Memory B cell (primary cell): Measurements from ENCODE around the gene TEX35.

Experiments
- ATAC-seq: fragments of 150-1000 bp; cut with Tn5 transposase; 2 replicates; pipeline ENCODE4 v1.10.0; 2021; ENCODE audit warnings: low read depth, mild to moderate bottlenecking, moderate library complexity
- DNase-seq, 2 donors: peaks; one replicate each; pipeline ENCODE4 v3.0.0; 2022; ENCODE audit warnings: low spot score in 2 of 2
- H3K27ac Mint-ChIP-seq: one replicate; pipeline ENCODE4 v1.8.0; 2022; ENCODE audit warnings: mild to moderate bottlenecking, moderate library complexity, mixed read lengths
- H3K27me3 Mint-ChIP-seq: one replicate; pipeline ENCODE4 v1.8.0; 2022; ENCODE audit warnings: mixed read lengths
- H3K36me3 Mint-ChIP-seq: one replicate; pipeline ENCODE4 v1.8.0; 2022; ENCODE audit warnings: mild to moderate bottlenecking, mixed read lengths
- H3K4me1 Mint-ChIP-seq: one replicate; pipeline ENCODE4 v1.8.0; 2022; ENCODE audit warnings: mixed read lengths
- H3K4me3 Mint-ChIP-seq: one replicate; pipeline ENCODE4 v1.8.0; 2022; ENCODE audit warnings: mild to moderate bottlenecking, moderate library complexity, mixed read lengths
- H3K9me3 Mint-ChIP-seq: one replicate; pipeline ENCODE4 v1.8.0; 2022; ENCODE audit warnings: mixed read lengths

TEX35 gene

DNA sequence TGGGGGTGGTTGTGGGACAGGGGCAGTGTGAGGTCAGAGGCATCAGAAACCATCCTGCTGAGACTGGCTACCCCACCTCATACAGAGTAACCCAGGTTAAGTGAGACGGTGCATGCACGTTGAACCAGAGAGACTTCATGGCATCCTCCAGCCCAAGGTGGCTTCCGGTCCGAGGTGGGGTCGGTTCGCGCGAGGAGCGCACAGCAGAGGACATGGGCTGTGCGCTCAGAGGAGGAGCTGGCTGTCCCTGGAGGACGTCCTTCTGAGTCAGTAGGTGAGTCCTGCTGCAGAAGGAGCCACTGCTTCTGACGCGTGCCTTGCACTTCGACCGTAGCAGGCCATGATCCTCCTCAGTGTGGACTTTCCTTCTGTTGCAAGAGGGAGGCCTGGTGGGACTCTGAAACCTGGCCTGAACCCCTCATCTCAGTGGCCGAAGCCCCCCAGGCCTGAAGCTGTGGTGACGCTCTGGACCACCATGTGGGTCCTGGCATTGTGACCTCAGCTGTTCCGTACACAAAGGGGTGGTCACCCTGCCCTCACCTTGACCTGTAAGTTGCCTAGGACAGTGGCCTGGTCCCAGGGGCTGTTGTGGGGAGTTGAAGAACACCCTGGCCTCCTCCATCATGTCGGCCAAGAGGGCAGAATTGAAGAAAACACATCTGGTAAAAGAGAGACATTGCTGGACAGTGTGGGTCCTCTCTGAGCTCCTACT, at the start of gene TEX35:
Gene TEX35, plus strand, starts transcription at position 544 of the 712 bp plus-strand sequence. Its CDS starts 80 bp downstream, at position 624.
- H3K27ac Mint-ChIP-seq: no peak within 1 kb of the TSS
- no peaks in the 10 kb centered on the region for H3K9me3 Mint-ChIP-seq
- DNase-seq (no peak), ATAC-seq (no peak)
- H3K4me3 Mint-ChIP-seq: no peak within 1 kb of the TSS
- peaks cover 2% of the 10 kb centered on the region for H3K27me3 Mint-ChIP-seq
- H3K4me1 Mint-ChIP-seq: peaks cover 3% of the 10 kb centered on the region
- no peaks in the 10 kb centered on the region for H3K36me3 Mint-ChIP-seq

DNA sequence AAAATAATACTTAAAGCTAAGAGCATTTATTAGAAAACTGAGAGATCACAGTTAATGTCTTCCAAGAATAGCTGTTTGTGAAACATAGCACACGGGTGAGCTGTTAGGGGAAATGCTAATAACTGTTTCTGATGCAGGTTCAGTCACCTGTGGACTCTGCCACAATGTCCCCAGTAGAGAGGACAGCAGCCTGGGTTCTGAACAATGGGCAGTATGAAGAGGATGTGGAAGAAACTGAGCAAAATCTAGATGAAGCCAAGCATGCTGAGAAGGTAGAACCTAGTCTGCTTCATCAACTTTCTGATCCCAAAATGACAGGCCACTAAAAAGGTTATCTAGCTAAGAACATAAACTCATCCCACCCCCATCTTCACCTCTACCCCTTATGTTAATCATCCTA, 48.8 kb upstream of the TEX35 start:
- no peaks in the 10 kb centered on the region for H3K9me3 Mint-ChIP-seq
- H3K27me3 Mint-ChIP-seq: peaks cover 7% of the 10 kb centered on the region
- DNase-seq: no peak
- no peaks in the 10 kb centered on the region for H3K4me1 Mint-ChIP-seq
- H3K27ac Mint-ChIP-seq: no peak overlapping the region
- ATAC-seq: no peak
- H3K4me3 Mint-ChIP-seq: no peak overlapping the region
- no peaks in the 10 kb centered on the region for H3K36me3 Mint-ChIP-seq

DNA sequence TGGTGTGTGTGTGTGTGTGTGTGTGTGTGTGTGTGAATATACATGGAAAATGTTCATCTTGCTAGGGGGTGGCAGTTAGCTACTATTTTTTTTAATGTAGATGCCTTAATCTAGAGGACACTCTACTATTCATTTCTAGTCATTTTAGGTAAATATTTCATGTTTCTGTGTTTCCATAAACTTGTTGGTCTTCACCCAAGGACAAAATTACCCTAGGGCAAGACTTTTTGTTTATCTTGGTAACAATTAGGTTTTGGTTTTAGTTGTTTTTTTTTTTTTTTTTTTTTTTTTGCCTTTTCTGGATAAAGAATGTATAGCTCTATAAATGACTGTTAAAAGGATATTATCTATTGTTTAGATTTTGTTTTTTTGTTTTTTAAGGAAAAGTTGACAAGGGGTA, 48.3 kb upstream of the TEX35 start:
- Mint-ChIP-seq H3K4me3 (no peak overlapping the region), H3K36me3 (no peaks in the 10 kb centered on the region), H3K4me1 (no peaks in the 10 kb centered on the region), H3K9me3 (no peaks in the 10 kb centered on the region), H3K27ac (no peak overlapping the region), H3K27me3 (peaks cover 7% of the 10 kb centered on the region)
- ATAC-seq (no peak), DNase-seq (no peak)

DNA sequence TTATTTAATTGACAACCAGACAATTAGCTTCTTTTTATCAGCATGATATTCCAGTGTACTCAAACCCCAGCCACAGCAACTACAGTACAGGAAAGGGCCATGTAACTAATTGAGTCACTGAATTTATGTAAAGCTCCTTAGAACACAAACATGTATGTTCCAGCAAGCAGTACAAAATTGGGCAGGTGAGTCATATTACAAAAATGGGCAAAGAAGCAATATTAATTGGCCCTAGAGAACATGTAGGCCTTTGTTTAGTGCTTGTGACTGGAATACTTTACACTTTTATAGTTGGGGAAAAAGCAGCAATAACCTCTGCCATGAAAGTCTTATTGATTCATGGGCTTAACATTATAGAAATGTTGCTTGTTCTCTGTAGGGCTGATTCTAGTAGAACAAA, 47.9 kb upstream of the TEX35 start:
- DNase-seq (no peak), ATAC-seq (no peak)
- peaks cover 7% of the 10 kb centered on the region for H3K27me3 Mint-ChIP-seq
- H3K4me1 Mint-ChIP-seq: no peaks in the 10 kb centered on the region
- no peak overlapping the region for H3K27ac Mint-ChIP-seq
- no peak overlapping the region for H3K4me3 Mint-ChIP-seq
- H3K36me3 Mint-ChIP-seq: no peaks in the 10 kb centered on the region
- H3K9me3 Mint-ChIP-seq: no peaks in the 10 kb centered on the region

DNA sequence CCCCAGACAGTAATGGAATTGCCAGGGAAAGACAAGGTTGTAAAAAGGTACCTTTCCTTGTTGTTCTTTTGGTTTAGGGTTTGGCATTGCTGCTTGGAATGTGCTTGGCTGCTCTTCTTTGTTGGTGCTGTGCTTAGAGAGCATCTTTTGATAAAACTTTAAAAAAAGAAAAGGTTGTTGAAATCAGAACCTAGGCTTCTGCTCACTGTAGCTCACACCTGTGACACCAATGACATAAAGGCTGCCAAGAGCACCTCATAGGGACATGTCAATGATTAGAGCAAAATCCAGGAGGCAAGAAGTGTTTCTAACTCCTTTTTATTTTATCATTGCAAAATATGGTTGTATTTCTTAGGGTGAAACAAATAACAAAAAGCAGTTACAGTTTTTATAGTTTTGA, 45.1 kb upstream of the TEX35 start:
- Mint-ChIP-seq H3K27me3 (peaks cover 12% of the 10 kb centered on the region), H3K4me1 (peaks cover 4% of the 10 kb centered on the region), H3K4me3 (no peak overlapping the region), H3K36me3 (no peaks in the 10 kb centered on the region), H3K9me3 (no peaks in the 10 kb centered on the region), H3K27ac (no peak overlapping the region)
- ATAC-seq: no peak
- DNase-seq: no peak

DNA sequence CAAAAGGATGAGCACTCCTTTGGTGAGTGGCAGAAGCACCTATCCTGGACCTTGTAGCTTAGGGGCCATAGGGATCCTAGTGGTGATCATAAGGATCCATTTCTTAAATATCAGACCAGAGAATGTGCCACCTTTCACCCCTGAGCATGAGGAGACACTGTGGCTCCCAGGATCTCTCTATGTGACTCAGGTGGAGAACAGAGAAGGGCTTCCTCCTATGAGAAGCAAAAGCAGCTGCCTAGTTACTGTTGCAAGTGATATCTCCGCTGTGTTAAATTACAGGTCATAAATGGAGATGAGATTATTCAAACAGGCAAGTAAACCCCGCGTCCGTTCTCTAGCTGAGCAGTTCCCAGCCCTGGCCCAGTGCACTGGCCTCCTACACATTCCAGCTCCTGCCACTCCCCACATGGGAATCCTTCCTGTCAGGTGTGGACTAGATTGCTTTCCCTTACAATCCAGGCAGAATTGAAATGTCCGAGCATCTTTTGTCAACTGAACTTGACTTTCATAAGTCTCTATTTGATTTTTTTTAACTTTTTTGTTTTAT, 42.4 kb upstream of the TEX35 start:
- Mint-ChIP-seq H3K4me3 (no peak overlapping the region), H3K27ac (no peak overlapping the region), H3K36me3 (no peaks in the 10 kb centered on the region), H3K4me1 (peaks cover 4% of the 10 kb centered on the region), H3K9me3 (no peaks in the 10 kb centered on the region), H3K27me3 (peaks cover 15% of the 10 kb centered on the region)
- ATAC-seq (no peak), DNase-seq (no peak)

DNA sequence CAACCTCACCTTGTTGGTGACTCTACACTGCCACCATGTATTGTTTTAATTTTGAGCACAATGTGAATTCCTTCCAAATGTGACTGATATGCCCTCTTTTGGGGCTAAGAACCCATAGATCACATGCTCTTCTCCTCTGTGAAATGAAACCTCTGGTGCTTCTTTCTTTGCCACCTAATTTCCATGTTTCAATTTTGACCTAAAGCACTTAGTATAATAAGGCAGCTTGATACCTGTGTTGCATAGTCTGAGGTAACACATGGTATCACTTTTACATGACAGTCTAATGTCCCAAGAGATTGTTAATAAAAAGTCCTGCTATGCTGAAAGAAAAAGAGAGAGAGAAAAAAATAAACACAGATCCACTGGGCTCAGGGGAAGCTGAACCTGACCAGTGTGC, 40.4 kb upstream of the TEX35 start:
- H3K9me3 Mint-ChIP-seq: no peaks in the 10 kb centered on the region
- ATAC-seq: no peak
- no peak overlapping the region for H3K27ac Mint-ChIP-seq
- peaks cover 11% of the 10 kb centered on the region for H3K27me3 Mint-ChIP-seq
- DNase-seq: no peak
- H3K4me1 Mint-ChIP-seq: peaks cover 4% of the 10 kb centered on the region
- no peak overlapping the region for H3K4me3 Mint-ChIP-seq
- H3K36me3 Mint-ChIP-seq: no peaks in the 10 kb centered on the region

DNA sequence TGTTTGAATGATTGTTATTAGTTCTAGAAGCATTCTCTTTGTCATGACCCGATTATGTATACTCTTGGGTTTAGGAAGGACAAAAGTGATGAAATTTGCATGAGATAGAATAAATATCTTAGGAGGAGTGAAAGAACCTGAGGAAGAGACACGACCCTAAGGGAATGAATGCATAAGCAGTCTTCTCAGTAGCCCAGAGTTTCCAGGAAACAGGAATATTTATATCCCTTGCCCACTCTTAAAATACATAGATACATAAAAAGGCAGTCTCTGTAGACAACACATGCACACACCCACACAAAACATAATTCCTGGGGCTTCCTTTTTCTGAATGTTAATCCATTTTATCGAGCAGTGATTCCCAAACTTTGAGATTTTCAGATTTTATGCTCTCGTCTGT, 35.5 kb upstream of the TEX35 start:
- Mint-ChIP-seq H3K9me3 (no peaks in the 10 kb centered on the region), H3K4me1 (peaks cover 3% of the 10 kb centered on the region), H3K36me3 (no peaks in the 10 kb centered on the region), H3K27ac (no peak overlapping the region), H3K4me3 (no peak overlapping the region), H3K27me3 (peaks cover 7% of the 10 kb centered on the region)
- DNase-seq: no peak
- no peak for ATAC-seq

DNA sequence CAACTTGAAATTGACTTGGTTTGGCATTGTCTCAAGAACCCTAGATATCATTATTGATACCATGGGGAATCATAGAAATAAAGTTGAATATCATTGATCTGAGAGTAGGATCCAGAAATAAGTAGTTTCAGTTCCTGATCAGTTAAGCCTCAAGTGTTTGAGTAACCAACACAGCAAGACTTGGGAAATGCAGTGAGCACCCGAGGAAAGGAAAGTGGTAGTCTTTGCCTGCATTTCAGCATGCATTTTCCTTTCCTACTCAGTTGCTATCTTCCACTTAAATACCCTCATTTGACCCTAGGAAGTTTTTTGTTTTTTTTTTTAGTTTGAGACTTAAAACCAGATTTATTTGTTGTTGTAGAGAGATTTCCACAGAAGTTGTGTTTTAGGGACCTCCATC, 35.1 kb upstream of the TEX35 start:
- DNase-seq: no peak
- Mint-ChIP-seq H3K36me3 (no peaks in the 10 kb centered on the region), H3K4me3 (no peak overlapping the region), H3K9me3 (no peaks in the 10 kb centered on the region), H3K27ac (no peak overlapping the region), H3K27me3 (peaks cover 3% of the 10 kb centered on the region), H3K4me1 (no peaks in the 10 kb centered on the region)
- ATAC-seq: no peak

DNA sequence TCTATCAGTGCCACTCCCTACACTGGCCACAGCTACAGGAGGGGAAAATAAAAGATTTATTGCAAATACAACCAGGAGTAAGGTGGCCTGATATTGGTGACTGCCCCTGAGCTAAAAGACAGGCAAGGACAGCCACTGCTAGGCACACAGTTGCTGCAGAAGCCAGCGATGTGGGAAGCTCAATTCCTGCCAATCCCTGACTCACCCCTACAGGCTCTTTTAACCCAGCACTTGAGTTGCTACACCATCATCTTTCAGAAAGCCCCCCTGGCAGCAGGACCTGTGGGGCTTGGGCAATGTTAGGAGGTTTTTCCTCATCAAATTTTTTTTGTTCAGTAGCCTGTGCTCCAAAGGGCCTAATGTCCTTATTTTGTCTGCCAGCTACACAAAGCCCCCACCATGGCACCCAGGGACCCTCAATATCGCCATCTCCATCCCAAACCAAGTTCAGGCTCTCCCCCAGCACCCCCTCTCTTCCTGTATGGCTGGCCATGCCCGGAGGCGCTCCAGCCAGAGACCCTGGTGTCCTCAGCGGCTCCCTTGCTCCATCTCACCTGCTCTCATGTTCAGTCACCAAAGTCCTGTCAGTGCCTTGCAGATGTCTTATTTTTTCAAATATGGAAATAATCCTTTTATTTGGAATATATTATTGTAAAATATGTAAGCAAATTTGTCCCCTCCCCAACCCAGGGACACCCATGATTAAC, 29.5 kb upstream of the TEX35 start:
- Mint-ChIP-seq H3K27ac (no peak overlapping the region), H3K27me3 (peaks cover 2% of the 10 kb centered on the region), H3K36me3 (no peaks in the 10 kb centered on the region), H3K4me3 (no peak overlapping the region), H3K9me3 (no peaks in the 10 kb centered on the region), H3K4me1 (peaks cover 21% of the 10 kb centered on the region)
- DNase-seq: no peak
- no peak for ATAC-seq

DNA sequence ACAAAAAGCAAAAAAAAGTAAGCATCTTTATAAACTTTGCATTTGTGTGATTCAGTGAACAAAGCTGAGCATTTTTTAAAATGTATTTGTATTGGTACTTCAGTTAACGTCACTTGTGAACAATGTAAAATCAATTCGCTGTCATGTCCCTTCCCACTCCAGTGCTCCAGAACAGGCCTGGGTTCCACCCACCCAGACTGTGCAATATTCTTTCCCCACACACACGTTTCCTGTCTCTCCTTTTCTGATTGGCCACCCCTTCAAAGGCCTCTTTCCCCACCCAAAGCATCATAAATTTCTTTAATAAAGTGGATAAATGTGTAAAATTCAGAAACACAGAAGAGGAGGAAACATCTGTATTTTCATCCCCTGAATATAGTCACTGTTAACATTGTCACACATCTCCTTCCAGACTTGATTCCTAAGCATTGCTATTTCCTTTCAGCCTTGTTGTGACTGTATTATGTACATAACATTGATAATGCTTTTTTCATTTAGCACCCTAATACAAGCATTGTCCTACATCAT, 28.1 kb upstream of the TEX35 start:
- no peak overlapping the region for H3K4me3 Mint-ChIP-seq

DNA sequence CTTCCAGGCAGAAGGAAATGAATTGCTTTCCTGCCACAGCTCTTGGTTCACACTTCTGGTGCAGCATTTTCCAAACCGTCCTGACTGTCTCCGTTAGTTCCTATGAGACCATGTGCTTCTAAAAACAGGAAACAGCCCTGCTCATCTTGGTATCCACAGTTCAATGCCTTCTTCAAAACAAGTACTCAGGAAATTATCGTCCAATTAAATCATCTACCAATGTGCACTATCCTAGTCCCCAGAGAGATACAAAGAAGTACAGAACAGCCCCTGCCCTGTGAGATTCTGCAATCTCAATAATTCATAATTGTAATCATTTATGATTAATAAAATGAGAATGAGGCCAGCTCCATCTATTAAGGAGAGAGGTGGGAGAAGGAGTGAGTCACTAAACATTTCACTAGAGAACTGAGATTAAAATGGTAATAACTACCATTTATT, 27.3 kb upstream of the TEX35 start:
- no peak for DNase-seq
- ATAC-seq: no peak
- Mint-ChIP-seq H3K36me3 (no peaks in the 10 kb centered on the region), H3K4me1 (peaks cover 21% of the 10 kb centered on the region), H3K9me3 (no peaks in the 10 kb centered on the region), H3K27ac (peak overlapping the region; percentile 7), H3K27me3 (peaks cover 4% of the 10 kb centered on the region), H3K4me3 (peak overlapping the region; percentile 9)

More for the DNA sequence above, 28.1 kb upstream of the TEX35 start:
- ATAC-seq (no peak), DNase-seq (no peak)
- Mint-ChIP-seq H3K27ac (no peak overlapping the region), H3K9me3 (no peaks in the 10 kb centered on the region), H3K4me1 (peaks cover 21% of the 10 kb centered on the region), H3K27me3 (peaks cover 4% of the 10 kb centered on the region), H3K36me3 (no peaks in the 10 kb centered on the region)

DNA sequence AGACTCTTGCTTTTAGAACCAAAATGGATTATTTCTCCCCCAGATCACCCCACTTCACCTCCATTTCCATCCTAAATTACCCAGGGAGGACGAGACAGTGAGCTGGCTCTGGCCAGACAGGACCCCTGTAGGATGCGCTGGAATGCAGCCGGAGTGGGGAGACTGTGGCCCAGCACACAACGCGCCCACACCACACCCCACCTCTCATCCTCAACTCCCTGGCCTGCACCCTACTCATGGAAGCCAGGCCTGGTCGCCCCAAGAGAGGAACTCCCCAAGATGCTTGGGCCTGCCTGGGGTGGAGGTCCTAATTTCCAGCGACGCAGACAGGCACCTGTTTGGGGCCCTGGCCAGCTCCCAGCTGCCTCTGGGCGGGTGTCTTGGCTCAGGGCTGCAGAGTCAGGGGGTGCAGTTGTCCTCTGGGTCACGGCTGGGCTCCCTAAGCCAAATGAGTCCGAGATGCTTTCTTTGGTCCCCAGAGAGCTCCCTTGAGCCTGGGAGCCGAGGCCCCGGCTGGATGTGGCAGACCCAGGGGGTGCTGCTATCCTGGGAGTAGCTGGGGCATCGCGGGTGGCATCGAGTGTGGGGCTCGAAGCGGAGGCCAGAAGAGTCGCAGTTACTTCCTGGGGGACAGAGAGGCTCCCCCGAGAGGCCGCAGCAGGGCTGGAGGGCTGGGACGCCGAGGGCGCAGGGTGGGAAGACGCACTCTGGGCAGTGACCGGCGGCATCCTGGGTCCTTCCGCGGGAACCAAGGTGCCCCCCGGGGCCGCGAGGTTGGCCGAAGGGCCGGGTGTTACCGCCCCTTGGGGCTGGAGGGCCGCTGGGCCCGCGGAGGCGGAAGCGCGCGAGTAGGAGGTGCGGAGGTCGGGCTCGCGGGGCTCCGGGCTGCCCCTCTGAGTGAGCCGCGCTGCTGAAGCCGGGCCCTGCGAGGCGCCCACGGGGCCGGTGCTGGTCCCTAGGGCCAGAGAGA, 26.5 kb upstream of the TEX35 start:
- peaks cover 21% of the 10 kb centered on the region for H3K4me1 Mint-ChIP-seq
- peak; percentile 78 for ATAC-seq

More for the DNA sequence above, 26.5 kb upstream of the TEX35 start:
- peak overlapping the region; percentile 84 for H3K27ac Mint-ChIP-seq
- no peaks in the 10 kb centered on the region for H3K36me3 Mint-ChIP-seq
- H3K27me3 Mint-ChIP-seq: peaks cover 4% of the 10 kb centered on the region
- H3K9me3 Mint-ChIP-seq: no peaks in the 10 kb centered on the region
- peak overlapping the region; percentile 59 for H3K4me3 Mint-ChIP-seq
- peak; percentile 30 to 51 for DNase-seq
